Nephron progenitor cell (in vitro differentiated cells): Measurements from ENCODE around the gene TNNI3K.

ENCODE experiments used
- DNase-seq: peaks from one replicate; pipeline ENCODE4 v3.0.0; 2021
- H3K27ac Mint-ChIP-seq: 2 replicates; pipeline ENCODE4 v1.8.0; 2021; ENCODE audit warnings: mild to moderate bottlenecking, moderate library complexity, mixed read lengths
- H3K27me3 Mint-ChIP-seq: 2 replicates; pipeline ENCODE4 v1.8.0; 2021; ENCODE audit warnings: mild to moderate bottlenecking, low read depth, mixed read lengths; ENCODE audit not compliant: poor library complexity
- H3K36me3 Mint-ChIP-seq: 2 replicates; pipeline ENCODE4 v1.8.0; 2021; ENCODE audit warnings: low read depth, mixed read lengths
- H3K4me1 Mint-ChIP-seq: 2 replicates; pipeline ENCODE4 v1.8.0; 2021; ENCODE audit warnings: mixed read lengths
- H3K4me3 Mint-ChIP-seq: 2 replicates; pipeline ENCODE4 v1.8.0; 2021; ENCODE audit warnings: mild to moderate bottlenecking, moderate library complexity, mixed read lengths
- H3K9me3 Mint-ChIP-seq: 2 replicates; pipeline ENCODE4 v1.8.0; 2021; ENCODE audit warnings: mild to moderate bottlenecking, moderate library complexity, mixed read lengths
- CTCF ChIP-seq: fragments of 200-600 bp; sonication (generic); IDR thresholded peaks from 2 replicates; pipeline ENCODE4 v1.5.0; 2021; ENCODE audit warnings: antibody characterized with exemption

The TNNI3K gene

GRCh38 chr1:74317663-74318062 is 82.5 kb downstream of the TNNI3K start:
- Mint-ChIP-seq H3K9me3 (no peaks in the 10 kb centered on the region), H3K4me3 (no peak overlapping the region), H3K4me1 (peaks cover 13% of the 10 kb centered on the region), H3K27ac (no peak overlapping the region), H3K27me3 (no peaks in the 10 kb centered on the region), H3K36me3 (no peaks in the 10 kb centered on the region)
- DNase-seq: no peak
- no peak for TF ChIP-seq CTCF

GRCh38 chr1:74323937-74324473 is 88.8 kb downstream of the TNNI3K start:
- no peak overlapping the region for H3K4me3 Mint-ChIP-seq
- no peaks in the 10 kb centered on the region for H3K9me3 Mint-ChIP-seq
- no peak for DNase-seq
- no peak for TF ChIP-seq CTCF
- H3K27ac Mint-ChIP-seq: no peak overlapping the region
- H3K27me3 Mint-ChIP-seq: no peaks in the 10 kb centered on the region
- H3K4me1 Mint-ChIP-seq: no peaks in the 10 kb centered on the region
- H3K36me3 Mint-ChIP-seq: no peaks in the 10 kb centered on the region

- Mint-ChIP-seq H3K9me3 (no peaks in the 10 kb centered on the region), H3K36me3 (no peaks in the 10 kb centered on the region), H3K27me3 (no peaks in the 10 kb centered on the region), H3K27ac (no peak overlapping the region), H3K4me3 (no peak overlapping the region), H3K4me1 (no peaks in the 10 kb centered on the region)
- TF ChIP-seq CTCF: no peak
- DNase-seq: no peak
Measured at GRCh38 chr1:74324684-74325448, 89.7 kb downstream of the TNNI3K start.

- no peak overlapping the region for H3K27ac Mint-ChIP-seq
- TF ChIP-seq CTCF: no peak
- H3K4me1 Mint-ChIP-seq: no peaks in the 10 kb centered on the region
- H3K4me3 Mint-ChIP-seq: no peak overlapping the region
- H3K27me3 Mint-ChIP-seq: no peaks in the 10 kb centered on the region
- DNase-seq: no peak
- no peaks in the 10 kb centered on the region for H3K36me3 Mint-ChIP-seq
- no peaks in the 10 kb centered on the region for H3K9me3 Mint-ChIP-seq
Measured at GRCh38 chr1:74328851-74329250, 93.7 kb downstream of the TNNI3K start.

GRCh38 chr1:74333244-74333643 is 98.1 kb downstream of the TNNI3K start:
- H3K27ac Mint-ChIP-seq: no peak overlapping the region
- H3K36me3 Mint-ChIP-seq: no peaks in the 10 kb centered on the region
- DNase-seq: no peak
- no peaks in the 10 kb centered on the region for H3K27me3 Mint-ChIP-seq
- H3K9me3 Mint-ChIP-seq: no peaks in the 10 kb centered on the region
- TF ChIP-seq CTCF: no peak
- H3K4me1 Mint-ChIP-seq: no peaks in the 10 kb centered on the region
- H3K4me3 Mint-ChIP-seq: no peak overlapping the region

GRCh38 chr1:74334147-74334546 is 99.0 kb downstream of the TNNI3K start:
- Mint-ChIP-seq H3K4me3 (no peak overlapping the region), H3K27me3 (no peaks in the 10 kb centered on the region), H3K27ac (no peak overlapping the region), H3K4me1 (no peaks in the 10 kb centered on the region), H3K9me3 (no peaks in the 10 kb centered on the region), H3K36me3 (no peaks in the 10 kb centered on the region)
- TF ChIP-seq CTCF: no peak
- no peak for DNase-seq
